GM06990 (cell line): ENCODE results near the gene KDM5A.

Source experiments
- DNase-seq: peaks from one replicate; pipeline ENCODE4 v3.0.0-alpha.2; 2011; ENCODE audit not compliant: insufficient read length; ENCODE audit errors: extremely low read depth
- H3K27me3 ChIP-seq: replicated peaks from 2 replicates; pipeline ENCODE4 v1.6.0; 2011; ENCODE audit warnings: low read length; ENCODE audit not compliant: control insufficient read depth, insufficient read depth
- H3K36me3 ChIP-seq: 2 replicates; pipeline ENCODE4 v1.5.1; 2011; ENCODE audit warnings: low read length; ENCODE audit not compliant: control insufficient read depth, insufficient read depth
- H3K4me3 ChIP-seq: replicated peaks from 2 replicates; pipeline ENCODE4 v1.5.1; 2011; ENCODE audit warnings: low read depth, mild to moderate bottlenecking, control low read depth, low read length
- TF ChIP-seq, protein P1 (sequence below): IDR thresholded peaks from 2 replicates; pipeline ENCODE4 v1.5.1; 2011; ENCODE audit warnings: low read length, control low read depth, mild to moderate bottlenecking, inconsistent platforms; ENCODE audit not compliant: insufficient read depth, poor library complexity, severe bottlenecking

The KDM5A gene

DNA sequence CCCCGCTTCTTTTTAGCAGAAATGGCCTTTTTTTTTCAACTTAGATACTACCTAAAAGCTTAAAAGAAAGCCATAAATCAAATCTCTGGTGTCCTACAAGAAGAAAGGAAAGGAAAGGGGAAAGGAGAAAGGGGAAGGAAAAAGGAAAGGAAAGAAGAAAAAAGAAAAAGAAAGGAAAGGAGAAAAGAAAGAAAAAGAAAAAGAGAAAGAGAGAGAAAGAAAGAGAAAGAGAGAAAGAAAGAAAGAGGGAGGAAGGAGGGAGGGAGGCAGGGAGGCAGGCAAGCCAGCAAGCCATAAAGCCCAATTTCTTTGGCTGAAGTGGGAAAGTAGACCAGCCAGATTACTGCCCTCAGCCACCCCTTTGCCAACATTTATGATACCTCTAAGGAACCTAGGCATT, 94.0 kb downstream of the KDM5A start:
- Histone ChIP-seq H3K36me3 (peaks cover 13% of the 10 kb centered on the region), H3K27me3 (no peaks in the 10 kb centered on the region), H3K4me3 (no peak overlapping the region)
- TF ChIP-seq, protein P1, sequence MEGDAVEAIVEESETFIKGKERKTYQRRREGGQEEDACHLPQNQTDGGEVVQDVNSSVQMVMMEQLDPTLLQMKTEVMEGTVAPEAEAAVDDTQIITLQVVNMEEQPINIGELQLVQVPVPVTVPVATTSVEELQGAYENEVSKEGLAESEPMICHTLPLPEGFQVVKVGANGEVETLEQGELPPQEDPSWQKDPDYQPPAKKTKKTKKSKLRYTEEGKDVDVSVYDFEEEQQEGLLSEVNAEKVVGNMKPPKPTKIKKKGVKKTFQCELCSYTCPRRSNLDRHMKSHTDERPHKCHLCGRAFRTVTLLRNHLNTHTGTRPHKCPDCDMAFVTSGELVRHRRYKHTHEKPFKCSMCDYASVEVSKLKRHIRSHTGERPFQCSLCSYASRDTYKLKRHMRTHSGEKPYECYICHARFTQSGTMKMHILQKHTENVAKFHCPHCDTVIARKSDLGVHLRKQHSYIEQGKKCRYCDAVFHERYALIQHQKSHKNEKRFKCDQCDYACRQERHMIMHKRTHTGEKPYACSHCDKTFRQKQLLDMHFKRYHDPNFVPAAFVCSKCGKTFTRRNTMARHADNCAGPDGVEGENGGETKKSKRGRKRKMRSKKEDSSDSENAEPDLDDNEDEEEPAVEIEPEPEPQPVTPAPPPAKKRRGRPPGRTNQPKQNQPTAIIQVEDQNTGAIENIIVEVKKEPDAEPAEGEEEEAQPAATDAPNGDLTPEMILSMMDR = no peak
- DNase-seq = no peak

DNA sequence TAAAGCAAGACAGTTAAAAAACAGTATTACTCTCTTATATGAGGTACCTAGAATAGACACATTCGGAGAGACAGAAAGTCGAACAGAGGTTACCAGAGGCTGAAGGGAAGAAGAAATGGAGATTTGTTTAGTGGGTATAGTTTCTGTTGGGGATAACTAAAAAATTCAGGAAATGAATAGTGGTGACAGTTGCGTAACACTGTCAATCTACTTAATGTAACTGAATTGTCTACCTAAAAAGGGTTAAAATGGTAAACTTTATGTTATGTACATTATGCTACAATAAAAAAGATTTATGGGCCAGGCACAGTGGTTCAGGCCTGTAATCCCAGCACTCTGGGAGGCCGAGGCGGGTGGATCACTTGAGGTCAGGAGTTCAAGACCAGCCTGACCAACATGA, 95.9 kb downstream of the KDM5A start:
- TF ChIP-seq, protein P1 = no peak
- Histone ChIP-seq H3K4me3 (no peak overlapping the region), H3K27me3 (no peaks in the 10 kb centered on the region), H3K36me3 (peaks cover 12% of the 10 kb centered on the region)
- no peak for DNase-seq

DNA sequence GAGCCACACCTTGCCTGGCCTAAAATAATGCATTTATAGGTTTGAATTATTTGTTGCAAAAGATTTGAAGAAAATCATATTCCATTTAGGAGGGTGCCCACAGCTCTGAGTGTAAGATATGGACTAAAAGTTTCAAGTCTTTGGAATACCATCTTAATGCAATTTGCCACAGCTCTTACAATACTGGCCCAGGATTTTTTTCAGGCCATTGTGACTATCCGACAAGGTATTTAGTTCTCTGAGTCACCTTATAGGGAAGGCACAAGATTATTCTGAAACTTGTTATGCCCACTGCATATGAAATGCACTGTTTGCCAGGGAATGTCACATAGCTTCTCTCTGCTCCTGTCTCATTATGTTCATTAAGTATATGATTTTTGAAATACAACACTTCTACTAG, 96.9 kb downstream of the KDM5A start:
- H3K36me3 ChIP-seq = peaks cover 8% of the 10 kb centered on the region
- no peak for DNase-seq
- H3K4me3 ChIP-seq = no peak overlapping the region
- TF ChIP-seq, protein P1 = no peak
- H3K27me3 ChIP-seq = no peaks in the 10 kb centered on the region

DNA sequence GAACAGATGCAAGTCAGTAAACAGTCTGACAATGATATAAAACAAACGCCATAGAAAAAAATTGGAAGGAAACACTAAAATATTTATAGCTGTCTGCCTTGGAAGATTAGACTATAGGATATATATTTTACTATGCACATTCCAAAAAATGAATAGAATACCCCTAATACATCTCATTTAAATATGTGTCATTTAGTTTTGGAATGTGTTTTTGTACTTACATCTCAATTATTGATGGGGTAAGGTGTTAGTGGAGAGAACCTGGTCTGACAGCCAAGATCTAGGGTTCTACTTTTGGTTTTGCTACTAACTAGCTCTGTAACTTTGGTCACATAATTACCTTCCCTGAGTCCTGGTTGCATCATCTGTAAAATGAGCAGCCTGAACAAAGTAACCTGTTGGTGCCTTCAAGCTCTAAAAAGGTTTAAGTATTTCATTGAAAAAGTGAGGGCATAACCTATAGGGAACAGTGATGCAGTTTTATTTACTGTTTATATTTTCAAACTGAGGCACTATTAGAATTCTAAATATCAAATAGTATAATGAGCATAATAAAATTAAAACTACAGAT, 97.9 kb downstream of the KDM5A start:
- peaks cover 9% of the 10 kb centered on the region for H3K36me3 ChIP-seq
- H3K27me3 ChIP-seq = no peaks in the 10 kb centered on the region
- TF ChIP-seq, protein P1 = no peak
- DNase-seq = no peak
- no peak overlapping the region for H3K4me3 ChIP-seq

DNA sequence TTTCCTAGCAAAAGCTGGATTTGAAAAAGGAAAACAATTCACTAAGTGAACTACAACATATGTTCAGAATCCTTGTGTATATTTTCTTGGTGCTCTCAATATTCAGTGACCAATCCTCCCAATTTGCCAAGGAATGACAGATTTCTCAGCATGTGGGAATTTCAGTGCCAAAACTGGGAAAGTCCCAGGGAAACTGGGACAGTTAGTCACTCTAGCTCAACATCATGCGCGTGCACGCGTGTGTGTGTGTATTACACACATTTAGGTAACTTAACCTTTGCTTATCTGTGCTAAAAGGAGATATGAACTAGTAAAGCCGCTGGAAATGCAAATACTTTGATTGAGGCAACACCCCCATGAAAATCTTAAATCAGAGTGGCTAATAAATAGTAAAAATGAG, 100.4 kb downstream of the KDM5A start:
- H3K36me3 ChIP-seq = peaks cover 18% of the 10 kb centered on the region
- H3K4me3 ChIP-seq = no peak overlapping the region
- no peak for DNase-seq
- TF ChIP-seq, protein P1 = no peak
- no peaks in the 10 kb centered on the region for H3K27me3 ChIP-seq
